ENCODE data around the gene TXNDC8.
"Not testable (repeated sequence)": the region's sequence is repeated elsewhere in the genome, so short reads cannot be mapped to it uniquely, and the experiment has no call there.

TXNDC8 gene

GRCh38 chr9:110323818-110324217 lies 13.8 kb downstream of the TXNDC8 start:
- DNase-seq, result no peak

GRCh38 chr9:110320651-110321445 lies 16.8 kb downstream of the TXNDC8 start:
- no peak for DNase-seq

- no peak for DNase-seq
Observed at GRCh38 chr9:110319781-110320492, 17.7 kb downstream of the TXNDC8 start.

GRCh38 chr9:110317911-110318310 lies 19.8 kb downstream of the TXNDC8 start:
- no peak for DNase-seq

- no peak for DNase-seq
Observed at GRCh38 chr9:110316261-110317075, 21.2 kb downstream of the TXNDC8 start.

- DNase-seq, result not testable (repeated sequence)
Observed at GRCh38 chr9:110311978-110312377, 25.7 kb downstream of the TXNDC8 start.

- DNase-seq, result no peak
Observed at GRCh38 chr9:110309681-110310080, 28.0 kb downstream of the TXNDC8 start.

- DNase-seq, result no peak
Observed at GRCh38 chr9:110308633-110309038, 29.0 kb downstream of the TXNDC8 start.

GRCh38 chr9:110307191-110307590 lies 30.5 kb downstream of the TXNDC8 start:
- no peak for DNase-seq

GRCh38 chr9:110303133-110303532 lies 34.5 kb downstream of the TXNDC8 start:
- DNase-seq, result no peak

- DNase-seq, result no peak
Observed at GRCh38 chr9:110298043-110298605, 39.5 kb downstream of the TXNDC8 start.

GRCh38 chr9:110293248-110293647 lies 44.4 kb downstream of the TXNDC8 start:
- DNase-seq, result no peak

- DNase-seq, result no peak
Observed at GRCh38 chr9:110291921-110292557, 45.6 kb downstream of the TXNDC8 start.

GRCh38 chr9:110290001-110290400 lies 47.7 kb downstream of the TXNDC8 start:
- no peak for DNase-seq

GRCh38 chr9:110288503-110288902 lies 49.2 kb downstream of the TXNDC8 start:
- no peak for DNase-seq

- DNase-seq, result no peak
Observed at GRCh38 chr9:110287289-110287680, 50.4 kb downstream of the TXNDC8 start.

- no peak for DNase-seq
Observed at GRCh38 chr9:110284211-110284844, 53.3 kb downstream of the TXNDC8 start.

GRCh38 chr9:110283751-110284150 lies 53.9 kb downstream of the TXNDC8 start:
- no peak for DNase-seq

- DNase-seq, result no peak
Observed at GRCh38 chr9:110282739-110283081, 55.0 kb downstream of the TXNDC8 start.

GRCh38 chr9:110282018-110282738 lies 55.5 kb downstream of the TXNDC8 start:
- no peak for DNase-seq

- DNase-seq, result no peak
Observed at GRCh38 chr9:110278080-110278707, 59.5 kb downstream of the TXNDC8 start.

All from activated CD4-positive, alpha-beta T cell treated with anti-CD3 and anti-CD28 coated beads, Interleukin-2, amount 50 U/mL, for 48 hours (primary cell).